OCI-M2 (cell line): ENCODE results near the gene TOR1AIP2.
"Not testable (repeated sequence)": the region's sequence is repeated elsewhere in the genome, so short reads cannot be mapped to it uniquely, and the experiment has no call there.

ENCODE experiments used
- DNase-seq: peaks from one replicate; lab custom pipeline; 2025; ENCODE audit not compliant: unreplicated experiment; lab: John Stamatoyannopoulos, UW

The TOR1AIP2 gene

GRCh38 chr1:179807691-179808485 lies 69.7 kb downstream of the TOR1AIP2 start:
- DNase-seq: no peak

- DNase-seq: no peak
These were observed 70.3 kb downstream of the TOR1AIP2 start for GRCh38 chr1:179807291-179807690.

DNA sequence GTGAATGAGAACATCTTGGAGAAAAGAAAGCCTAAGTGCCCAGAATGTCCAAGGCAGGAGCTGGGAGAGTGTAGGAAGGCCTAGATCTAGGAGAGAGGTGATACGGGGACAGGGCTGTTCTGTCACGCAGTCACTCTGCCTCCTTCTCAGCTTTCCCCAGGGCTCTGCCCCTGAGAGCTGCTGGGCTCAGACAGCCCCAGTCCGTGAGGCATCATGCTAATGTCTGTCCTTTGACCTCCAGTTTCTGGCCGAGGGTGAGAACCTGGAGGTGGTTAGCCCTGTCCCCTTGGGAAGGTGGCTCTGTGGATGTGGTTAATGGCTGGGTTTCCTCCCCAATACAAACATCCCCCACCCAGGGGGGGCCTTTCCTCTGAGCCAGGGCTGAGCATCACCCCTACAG lies 71.3 kb downstream of the TOR1AIP2 start:
- DNase-seq: no peak

GRCh38 chr1:179805291-179806195 lies 72.1 kb downstream of the TOR1AIP2 start:
- no peak for DNase-seq

- not testable (repeated sequence) for DNase-seq
These were observed 73.2 kb downstream of the TOR1AIP2 start for GRCh38 chr1:179804417-179804816.

GRCh38 chr1:179803918-179804317 lies 73.7 kb downstream of the TOR1AIP2 start:
- no peak for DNase-seq

GRCh38 chr1:179803104-179803503 lies 74.5 kb downstream of the TOR1AIP2 start:
- DNase-seq: no peak

- no peak for DNase-seq
These were observed 77.1 kb downstream of the TOR1AIP2 start for GRCh38 chr1:179800481-179800880.

- no peak for DNase-seq
These were observed 78.6 kb downstream of the TOR1AIP2 start for GRCh38 chr1:179798864-179799516.

GRCh38 chr1:179798213-179798863 lies 79.3 kb downstream of the TOR1AIP2 start:
- DNase-seq: no peak

- DNase-seq: no peak
These were observed 82.9 kb downstream of the TOR1AIP2 start for GRCh38 chr1:179794669-179795068.

- DNase-seq: no peak
These were observed 83.5 kb downstream of the TOR1AIP2 start for GRCh38 chr1:179794146-179794545.

GRCh38 chr1:179793281-179793680 lies 84.3 kb downstream of the TOR1AIP2 start:
- DNase-seq: no peak
